A549 (cell line): ENCODE measurements around the gene SLCO6A1. TPM values are rescaled to one million over a fixed set of nuclear protein-coding genes. Genes with fewer than 3 reads are reported as not detected.

ENCODE experiments used
- ATAC-seq, 2 experiments: fragments of 200-7000 bp in 1 of 2; fragments of >200 bp in 1 of 2; cut with Nextera tagmentation in 1 of 2; cut with Tn5 transposase in 1 of 2; 3 replicates each; pipeline versions ENCODE4 v1.8.0 to v1.9.1; 2018 to 2020; ENCODE audit warnings: mild to moderate bottlenecking in 1 of 2, moderate library complexity in 1 of 2
- CTCF ChIA-PET: fragments of 300-600 bp; sonication (Branson Sonifier 250); formaldehyde crosslinking; extraction: SDS; loops from one replicate; lab custom pipeline; 2021; ENCODE audit warnings: antibody characterized with exemption, inconsistent platforms; lab: Yijun Ruan, JAX
- POLR2A ChIA-PET: fragments of 350-600 bp; formaldehyde crosslinking; extraction: SDS; loops from one replicate; lab custom pipeline; 2021; ENCODE audit warnings: antibody characterized with exemption, inconsistent platforms; lab: Yijun Ruan, JAX
- DNase-seq, 2 experiments: peaks; one replicate each; pipeline versions ENCODE4 v3.0.0 to v3.0.0-alpha.2; 2011 to 2016; ENCODE audit warnings: low read depth in 1 of 2, low spot score in 1 of 2
- FAIRE-seq: peaks from 2 replicates; lab custom pipeline; 2011; peaks lifted over from hg19 to GRCh38; lab: Jason Lieb, UNC
- H3K27ac ChIP-seq, 2 experiments: fragments of >200 bp; sonication (Bioruptor Twin); formaldehyde crosslinking; 3 replicates each; pipeline ENCODE4 v1.5.1; 2016 to 2017
- H3K4me1 ChIP-seq: fragments of >200 bp; sonication (Bioruptor Twin); formaldehyde crosslinking; 3 replicates; pipeline ENCODE4 v1.6.1; 2016
- H3K4me2 ChIP-seq: fragments of >200 bp; sonication (Bioruptor Twin); formaldehyde crosslinking; 3 replicates; pipeline ENCODE4 v1.6.1; 2016
- H3K4me3 ChIP-seq: fragments of >200 bp; sonication (Bioruptor Twin); formaldehyde crosslinking; 3 replicates; pipeline ENCODE4 v1.5.1; 2016
- H3K9me3 ChIP-seq: fragments of >200 bp; sonication (Bioruptor Twin); formaldehyde crosslinking; 3 replicates; pipeline ENCODE4 v1.6.1; 2016
- ATOH8 ChIP-seq: fragments of 250-450 bp; sonication (Bioruptor Pico); IDR thresholded peaks from 2 replicates; pipeline ENCODE4 v1.5.0; 2020; ENCODE audit warnings: low read depth, mild to moderate bottlenecking, moderate library complexity
- FOSB ChIP-seq: fragments of 250-450 bp; sonication (Bioruptor Pico); IDR thresholded peaks from 2 replicates; pipeline ENCODE4 v1.5.0; 2020; ENCODE audit warnings: mild to moderate bottlenecking, moderate library complexity
- GATA3 ChIP-seq: IDR thresholded peaks from 2 replicates; pipeline ENCODE4 v1.6.1; 2012; ENCODE audit warnings: borderline replicate concordance
- HMGXB4 ChIP-seq: fragments of 250-450 bp; sonication (Bioruptor Pico); IDR thresholded peaks from 2 replicates; pipeline ENCODE4 v1.5.0; 2021; ENCODE audit warnings: mild to moderate bottlenecking, moderate library complexity, borderline replicate concordance
- HOXA7 ChIP-seq: fragments of 250-450 bp; sonication (Bioruptor Pico); IDR thresholded peaks from 2 replicates; pipeline ENCODE4 v1.5.0; 2020; ENCODE audit warnings: mild to moderate bottlenecking, moderate library complexity
- KDM5A ChIP-seq: fragments of 200-600 bp; sonication (generic); IDR thresholded peaks from 2 replicates; pipeline ENCODE4 v1.6.1; 2016; ENCODE audit warnings: antibody characterized with exemption, mild to moderate bottlenecking
- MAFK ChIP-seq: fragments of 450-650 bp; IDR thresholded peaks from 2 replicates; pipeline ENCODE4 v1.6.1; 2014; ENCODE audit not compliant: partially characterized antibody
- MYC ChIP-seq: IDR thresholded peaks from 2 replicates; pipeline ENCODE4 v1.6.1; 2012; ENCODE audit warnings: mild to moderate bottlenecking, inconsistent platforms, low read length, improper control_type of control experiment, borderline replicate concordance
- NR3C1 ChIP-seq: fragments of >200 bp; sonication (Bioruptor Twin); formaldehyde crosslinking; IDR thresholded peaks from 3 replicates; pipeline ENCODE4 v1.6.1; 2017
- POLR2AphosphoS2 ChIP-seq: conservative IDR thresholded peaks from 2 replicates; pipeline ENCODE4 v1.6.1; 2012; ENCODE audit warnings: low read length, improper control_type of control experiment, inconsistent platforms
- RAD21 ChIP-seq, 2 experiments: fragments of >200 bp in 1 of 2; sonication (Bioruptor Twin) in 1 of 2; formaldehyde crosslinking in 1 of 2; IDR thresholded peaks in 1 of 2; conservative IDR thresholded peaks in 1 of 2; 2 replicates in 1 of 2; 3 replicates in 1 of 2; pipeline ENCODE4 v1.6.1; 2012 to 2018; ENCODE audit warnings: inconsistent platforms in 1 of 2
- REST ChIP-seq: fragments of 200-600 bp; sonication (generic); IDR thresholded peaks from 2 replicates; pipeline ENCODE4 v1.6.1; 2016; ENCODE audit warnings: antibody characterized with exemption, mild to moderate bottlenecking, moderate library complexity
- RFX5 ChIP-seq: fragments of 450-650 bp; IDR thresholded peaks from 2 replicates; pipeline ENCODE4 v1.7.1; 2014; ENCODE audit warnings: antibody characterized with exemption, mild to moderate bottlenecking, moderate library complexity
- RNF2 ChIP-seq: fragments of 200-600 bp; sonication (generic); IDR thresholded peaks from 2 replicates; pipeline ENCODE4 v1.6.1; 2016; ENCODE audit warnings: low read depth, mild to moderate bottlenecking, antibody characterized with exemption, moderate library complexity, borderline replicate concordance
- SMC3 ChIP-seq: fragments of >200 bp; sonication (Bioruptor Twin); formaldehyde crosslinking; IDR thresholded peaks from 3 replicates; pipeline ENCODE4 v1.6.1; 2018; ENCODE audit warnings: inconsistent platforms
- SREBF2 ChIP-seq: fragments of 450-650 bp; IDR thresholded peaks from 2 replicates; pipeline ENCODE4 v1.6.1; 2014; ENCODE audit warnings: mild to moderate bottlenecking, moderate library complexity
- WGBS: methylation state at CpG from one replicate; pipeline ENCODE4 v1.1.6; 2017; ENCODE audit errors: missing lambda C conversion rate; 5-methylcytosine and 5-hydroxymethylcytosine counted together
- polyA plus RNA-seq, 4 experiments: library from polyadenylated mRNA; depleted of rRNA in 3 of 4; stranded (reverse); fragments of >200 nt; fragmentation: RNase III in 1 of 4; extraction: RNeasy Plus Mini Kit Qiagen cat#74134 plus additional on column Dnase treatment in 1 of 4; gene quantifications; 2 replicates in 3 of 4; 3 replicates in 1 of 4; pipeline ENCODE4 v1.2.3, GENCODE V29; 2011 to 2017

Gene SLCO6A1
- polyA plus RNA-seq, 2 of the 4 experiments (the other 2 are of a cell fraction): not detected

GRCh38 chr5:102324714-102325113, 174.1 kb downstream of the SLCO6A1 start:
- H3K9me3 ChIP-seq: no peaks in the 10 kb centered on the region
- H3K4me2 ChIP-seq: no peak overlapping the region
- TF ChIP-seq SMC3 (no peak), MAFK (no peak), NR3C1 (no peak), REST (no peak), SREBF2 (no peak), GATA3 (no peak), MYC (no peak), KDM5A (no peak), POLR2AphosphoS2 (no peak), RAD21 (conservative IDR thresholded peaks at IDR 0.05 in 1 of 2, IDR thresholded peaks at IDR 0.05 in 1 of 2) (no peak), HMGXB4 (no peak), HOXA7 (CRISPR knock-in tag) (no peak), ATOH8 (no peak), RFX5 (no peak), RNF2 (no peak), FOSB (CRISPR knock-in tag) (no peak)
- TF ChIP-seq, all 56 proteins: peak for 0
- H3K4me3 ChIP-seq: no peak overlapping the region
- H3K27ac ChIP-seq: no peak overlapping the region
- no peak for DNase-seq
- no peak for FAIRE-seq
- CTCF ChIA-PET: no interaction called here
- H3K4me1 ChIP-seq: no peaks in the 10 kb centered on the region
- WGBS: 26% methylated on average over 2 of the region's 2 CpGs
- POLR2A ChIA-PET: no interaction called here
- ATAC-seq: no peak

Other genes with a start within 250 kb of the SLCO6A1 start
- 0.09 and 0.10 TPM in 2 replicates for gene SLCO4C1, start 202.7 kb downstream of the SLCO6A1 start, polyA plus RNA-seq (2011; rRNA removed)
- 0.04 to 0.06 TPM in 2 of 3 replicates, not detected in the other for gene SLCO4C1, start 202.7 kb downstream of the SLCO6A1 start, polyA plus RNA-seq (2017; fragmentation: RNase III; extraction: RNeasy Plus Mini Kit Qiagen cat#74134 plus additional on column Dnase treatment)